Neural crest cell (in vitro differentiated cells): Measurements from ENCODE around the gene TLCD5. TPM values are rescaled to one million over a fixed set of nuclear protein-coding genes. Genes with fewer than 3 reads are reported as not detected.

Source experiments
- DNase-seq: peaks from one replicate; pipeline ENCODE4 v3.0.0; 2021; ENCODE audit warnings: low read depth, mixed read lengths, low spot score
- H3K27ac Mint-ChIP-seq: one replicate; pipeline ENCODE4 v1.8.0; 2021; ENCODE audit warnings: mild to moderate bottlenecking, mixed read lengths; ENCODE audit not compliant: unreplicated experiment
- H3K27me3 Mint-ChIP-seq: 2 replicates; pipeline ENCODE4 v1.8.0; 2021; ENCODE audit warnings: low read depth, mild to moderate bottlenecking, mixed read lengths
- H3K36me3 Mint-ChIP-seq: 2 replicates; pipeline ENCODE4 v1.8.0; 2021; ENCODE audit warnings: low read depth, mild to moderate bottlenecking, mixed read lengths
- H3K4me1 Mint-ChIP-seq: 2 replicates; pipeline ENCODE4 v1.8.0; 2021; ENCODE audit warnings: mixed read lengths
- H3K4me3 Mint-ChIP-seq: one replicate; pipeline ENCODE4 v1.8.0; 2021; ENCODE audit warnings: mild to moderate bottlenecking, mixed read lengths
- H3K9me3 Mint-ChIP-seq: 2 replicates; pipeline ENCODE4 v1.8.0; 2021; ENCODE audit warnings: mixed read lengths
- total RNA-seq: library from RNA; stranded (reverse); gene quantifications from 2 replicates; pipeline ENCODE4 v1.2.1, GENCODE V29; 2021
- TF ChIP-seq, protein P1 (sequence below): fragments of 200-600 bp; sonication (generic); conservative IDR thresholded peaks from 2 replicates; pipeline ENCODE4 v1.5.0; 2021; ENCODE audit warnings: antibody characterized with exemption, mild to moderate bottlenecking

The TLCD5 gene
- total RNA-seq, 1 donor from 2014 or later, result 16.8 TPM

DNA sequence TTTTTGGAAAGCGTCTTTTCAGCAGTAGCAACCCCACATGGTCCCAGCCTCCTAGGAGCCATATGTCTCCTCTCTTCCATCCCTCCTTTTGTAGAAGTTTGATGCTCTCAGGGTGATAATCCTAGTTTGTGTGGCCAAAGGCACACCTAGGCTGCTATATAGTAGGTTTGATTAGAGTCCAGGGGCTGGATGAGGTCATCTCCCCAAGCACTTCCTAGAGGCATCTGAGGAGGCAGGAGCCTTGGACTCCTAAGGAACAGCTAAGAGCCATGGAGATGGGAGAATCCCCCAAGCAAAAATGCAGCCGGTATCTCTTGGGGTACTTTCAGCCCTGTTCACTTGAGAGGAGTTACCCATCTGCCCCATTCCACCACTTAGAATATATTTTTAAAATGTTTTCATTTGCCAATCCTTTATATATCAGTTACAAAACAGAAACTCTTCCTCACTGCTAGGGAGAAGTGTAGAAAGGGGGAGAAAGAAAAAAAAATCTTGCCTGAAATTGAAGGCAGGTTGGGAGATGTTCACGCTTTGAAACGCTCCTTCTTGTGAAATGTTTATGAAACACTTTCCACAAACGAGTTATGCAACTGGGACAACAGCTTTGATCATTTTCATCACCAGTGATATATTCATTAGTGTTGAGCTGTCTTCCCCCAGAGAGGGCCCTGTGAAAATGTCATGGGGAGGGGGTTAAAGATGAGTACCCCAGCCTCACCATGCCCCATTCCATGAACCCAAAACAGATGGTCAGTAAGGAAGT is 31.9 kb upstream of the TLCD5 start:
- H3K4me3 Mint-ChIP-seq, result no peak overlapping the region
- H3K36me3 Mint-ChIP-seq, result no peaks in the 10 kb centered on the region
- peaks cover 7% of the 10 kb centered on the region for H3K4me1 Mint-ChIP-seq
- peaks cover 22% of the 10 kb centered on the region for H3K27me3 Mint-ChIP-seq
- TF ChIP-seq, protein P1, sequence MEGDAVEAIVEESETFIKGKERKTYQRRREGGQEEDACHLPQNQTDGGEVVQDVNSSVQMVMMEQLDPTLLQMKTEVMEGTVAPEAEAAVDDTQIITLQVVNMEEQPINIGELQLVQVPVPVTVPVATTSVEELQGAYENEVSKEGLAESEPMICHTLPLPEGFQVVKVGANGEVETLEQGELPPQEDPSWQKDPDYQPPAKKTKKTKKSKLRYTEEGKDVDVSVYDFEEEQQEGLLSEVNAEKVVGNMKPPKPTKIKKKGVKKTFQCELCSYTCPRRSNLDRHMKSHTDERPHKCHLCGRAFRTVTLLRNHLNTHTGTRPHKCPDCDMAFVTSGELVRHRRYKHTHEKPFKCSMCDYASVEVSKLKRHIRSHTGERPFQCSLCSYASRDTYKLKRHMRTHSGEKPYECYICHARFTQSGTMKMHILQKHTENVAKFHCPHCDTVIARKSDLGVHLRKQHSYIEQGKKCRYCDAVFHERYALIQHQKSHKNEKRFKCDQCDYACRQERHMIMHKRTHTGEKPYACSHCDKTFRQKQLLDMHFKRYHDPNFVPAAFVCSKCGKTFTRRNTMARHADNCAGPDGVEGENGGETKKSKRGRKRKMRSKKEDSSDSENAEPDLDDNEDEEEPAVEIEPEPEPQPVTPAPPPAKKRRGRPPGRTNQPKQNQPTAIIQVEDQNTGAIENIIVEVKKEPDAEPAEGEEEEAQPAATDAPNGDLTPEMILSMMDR, result no peak
- no peak for DNase-seq
- no peak overlapping the region for H3K27ac Mint-ChIP-seq
- no peaks in the 10 kb centered on the region for H3K9me3 Mint-ChIP-seq

DNA sequence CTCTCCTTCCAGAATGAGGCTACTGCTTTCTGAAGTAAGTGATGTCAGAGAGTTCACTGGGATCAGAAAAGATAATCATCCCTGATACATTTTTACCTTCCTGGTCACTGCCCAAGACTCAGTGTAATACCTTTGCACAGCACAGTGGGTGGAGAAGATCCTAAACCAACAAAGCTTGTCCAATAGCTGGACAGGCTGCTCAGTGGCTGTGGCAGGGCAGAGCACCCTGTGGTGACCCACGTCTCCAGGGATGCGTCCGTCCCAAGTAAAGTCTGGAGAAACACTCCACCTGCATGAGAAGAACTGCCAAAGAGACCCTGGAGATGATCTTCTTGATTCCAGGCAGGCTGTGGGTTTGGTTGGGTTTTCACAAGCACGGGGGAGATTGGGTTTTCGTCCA is 31.0 kb upstream of the TLCD5 start:
- DNase-seq, result no peak
- Mint-ChIP-seq H3K4me1 (peaks cover 6% of the 10 kb centered on the region), H3K27ac (no peak overlapping the region), H3K27me3 (peaks cover 24% of the 10 kb centered on the region), H3K36me3 (no peaks in the 10 kb centered on the region), H3K4me3 (no peak overlapping the region), H3K9me3 (no peaks in the 10 kb centered on the region)
- TF ChIP-seq, protein P1, result no peak

DNA sequence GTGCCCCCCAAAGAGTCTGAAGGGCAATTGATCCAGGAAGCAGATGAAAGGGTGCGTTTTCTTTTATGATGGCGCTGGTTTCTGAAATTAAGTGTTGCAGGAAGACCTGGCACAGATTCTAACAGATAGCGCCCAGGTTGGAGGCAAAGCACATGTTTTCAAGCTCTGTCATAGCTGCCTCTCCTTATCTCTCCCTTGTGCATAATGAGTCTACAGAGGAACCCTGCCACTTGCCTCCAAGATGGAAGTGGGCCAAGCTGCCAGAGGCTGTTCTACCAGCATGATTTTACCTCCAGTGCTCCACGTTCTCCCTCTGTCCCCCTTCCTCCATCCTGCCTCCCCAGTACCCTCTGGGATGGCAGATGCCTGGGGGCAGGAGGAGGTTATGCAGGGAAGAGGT is 30.0 kb upstream of the TLCD5 start:
- Mint-ChIP-seq H3K9me3 (no peaks in the 10 kb centered on the region), H3K4me1 (no peaks in the 10 kb centered on the region), H3K27ac (no peak overlapping the region), H3K4me3 (no peak overlapping the region), H3K27me3 (peaks cover 24% of the 10 kb centered on the region), H3K36me3 (no peaks in the 10 kb centered on the region)
- TF ChIP-seq, protein P1, result no peak
- DNase-seq, result no peak

DNA sequence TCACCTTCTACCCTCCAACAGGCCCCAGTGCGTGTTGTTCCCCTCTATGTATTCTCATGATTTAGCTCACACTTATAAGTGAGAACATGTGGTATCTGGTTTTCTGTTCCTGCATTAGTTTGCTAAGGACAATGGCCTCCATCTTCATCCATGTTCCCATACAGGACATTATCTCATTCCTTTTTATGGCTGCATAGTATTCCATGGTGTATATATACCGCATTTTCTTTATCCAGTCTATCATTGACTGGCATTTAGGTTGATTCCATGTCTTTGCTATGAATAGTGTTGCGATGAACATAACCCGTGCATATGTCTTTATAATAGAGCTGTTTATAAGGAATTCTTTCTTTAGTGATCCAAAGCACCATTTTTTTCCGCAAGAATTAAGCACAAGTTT is 28.5 kb upstream of the TLCD5 start:
- no peak for DNase-seq
- Mint-ChIP-seq H3K4me3 (no peak overlapping the region), H3K9me3 (no peaks in the 10 kb centered on the region), H3K27me3 (peaks cover 24% of the 10 kb centered on the region), H3K27ac (no peak overlapping the region), H3K4me1 (no peaks in the 10 kb centered on the region), H3K36me3 (no peaks in the 10 kb centered on the region)
- TF ChIP-seq, protein P1, result no peak

DNA sequence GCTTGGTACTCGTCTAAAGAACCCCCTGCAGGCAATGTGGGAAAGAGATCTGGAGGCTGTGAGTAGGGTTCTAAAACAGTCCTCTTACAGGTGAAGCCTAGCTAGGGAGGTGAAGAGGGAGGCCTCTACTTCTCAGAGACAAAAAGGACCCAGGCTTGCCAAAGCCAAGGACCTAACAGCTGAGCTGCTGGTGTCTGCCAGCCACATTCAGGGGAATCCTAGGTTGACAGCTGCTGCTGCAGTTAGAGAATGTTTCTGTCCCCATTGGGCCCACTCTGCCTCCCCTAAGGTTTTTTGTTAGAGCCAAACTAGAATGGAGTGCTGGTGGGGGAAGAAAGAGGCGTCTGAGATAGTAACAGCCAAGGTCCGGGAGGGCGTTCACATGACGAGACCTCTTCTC is 26.6 kb upstream of the TLCD5 start:
- Mint-ChIP-seq H3K27ac (no peak overlapping the region), H3K4me3 (no peak overlapping the region), H3K4me1 (no peaks in the 10 kb centered on the region), H3K36me3 (no peaks in the 10 kb centered on the region), H3K9me3 (no peaks in the 10 kb centered on the region), H3K27me3 (peaks cover 17% of the 10 kb centered on the region)
- TF ChIP-seq, protein P1, result no peak
- DNase-seq, result no peak
